ENCODE measurements around the gene PRSS27. TPM values are rescaled to one million over a fixed set of nuclear protein-coding genes. Genes with fewer than 3 reads are reported as not detected.

Gene PRSS27
- total RNA-seq, 4 donors from 2014 or later, result 0.67 to 10.3 (median 2.4) TPM

DNA sequence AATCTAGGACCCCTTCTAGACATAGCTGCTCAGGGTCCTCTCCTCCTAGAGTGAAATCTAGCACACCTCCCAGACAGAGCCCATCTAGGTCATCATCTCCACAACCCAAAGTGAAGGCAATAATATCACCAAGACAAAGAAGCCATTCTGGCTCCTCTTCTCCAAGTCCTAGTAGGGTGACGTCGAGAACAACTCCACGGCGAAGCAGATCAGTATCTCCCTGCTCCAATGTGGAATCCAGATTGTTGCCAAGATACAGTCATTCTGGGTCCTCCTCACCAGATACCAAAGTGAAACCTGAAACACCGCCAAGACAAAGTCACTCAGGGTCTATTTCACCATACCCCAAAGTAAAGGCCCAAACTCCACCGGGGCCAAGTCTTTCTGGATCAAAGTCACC is 43.1 kb upstream of the PRSS27 start:
- TF ChIP-seq, protein P1, sequence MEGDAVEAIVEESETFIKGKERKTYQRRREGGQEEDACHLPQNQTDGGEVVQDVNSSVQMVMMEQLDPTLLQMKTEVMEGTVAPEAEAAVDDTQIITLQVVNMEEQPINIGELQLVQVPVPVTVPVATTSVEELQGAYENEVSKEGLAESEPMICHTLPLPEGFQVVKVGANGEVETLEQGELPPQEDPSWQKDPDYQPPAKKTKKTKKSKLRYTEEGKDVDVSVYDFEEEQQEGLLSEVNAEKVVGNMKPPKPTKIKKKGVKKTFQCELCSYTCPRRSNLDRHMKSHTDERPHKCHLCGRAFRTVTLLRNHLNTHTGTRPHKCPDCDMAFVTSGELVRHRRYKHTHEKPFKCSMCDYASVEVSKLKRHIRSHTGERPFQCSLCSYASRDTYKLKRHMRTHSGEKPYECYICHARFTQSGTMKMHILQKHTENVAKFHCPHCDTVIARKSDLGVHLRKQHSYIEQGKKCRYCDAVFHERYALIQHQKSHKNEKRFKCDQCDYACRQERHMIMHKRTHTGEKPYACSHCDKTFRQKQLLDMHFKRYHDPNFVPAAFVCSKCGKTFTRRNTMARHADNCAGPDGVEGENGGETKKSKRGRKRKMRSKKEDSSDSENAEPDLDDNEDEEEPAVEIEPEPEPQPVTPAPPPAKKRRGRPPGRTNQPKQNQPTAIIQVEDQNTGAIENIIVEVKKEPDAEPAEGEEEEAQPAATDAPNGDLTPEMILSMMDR (IDR thresholded peaks at IDR 0.05), result no peak
- TF ChIP-seq POLR2A (IDR thresholded peaks at IDR 0.05), result no peak
- no peak for TF ChIP-seq EP300 (IDR thresholded peaks at IDR 0.05)
- no peak for TF ChIP-seq POLR2AphosphoS5 (IDR thresholded peaks at IDR 0.05)
- Histone ChIP-seq H3K9me3 (no peaks in the 10 kb centered on the region), H3K27me3 (no peaks in the 10 kb centered on the region), H3K4me3 (no peak overlapping the region), H3K4me1 (peaks cover 0 to 29% (median 0%) of the 10 kb centered on the region in 3 donors), H3K27ac (no peak overlapping the region), H3K36me3 (peaks cover 15 to 100% of the 10 kb centered on the region in 2 donors)
- WGBS, 2 donors (ENCODE audit: low coverage in 1 of 2), result 100% methylated on average over 1 to 4 of the region's 6 CpGs
- no peak for ATAC-seq

DNA sequence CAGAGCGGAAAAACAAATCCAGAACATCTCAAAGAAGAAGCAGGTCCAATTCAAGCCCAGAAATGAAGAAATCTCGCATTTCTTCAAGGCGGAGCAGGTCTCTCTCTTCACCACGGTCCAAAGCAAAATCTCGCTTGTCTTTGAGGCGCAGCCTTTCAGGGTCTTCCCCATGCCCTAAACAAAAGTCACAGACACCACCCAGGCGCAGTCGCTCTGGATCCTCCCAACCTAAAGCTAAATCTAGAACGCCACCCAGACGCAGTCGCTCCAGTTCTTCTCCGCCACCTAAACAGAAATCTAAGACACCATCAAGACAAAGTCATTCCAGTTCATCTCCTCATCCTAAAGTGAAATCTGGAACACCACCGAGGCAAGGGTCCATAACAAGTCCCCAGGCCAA is 42.7 kb upstream of the PRSS27 start:
- Histone ChIP-seq H3K27ac (no peak overlapping the region), H3K27me3 (no peaks in the 10 kb centered on the region), H3K36me3 (peaks cover 15 to 100% of the 10 kb centered on the region in 2 donors), H3K4me3 (no peak overlapping the region), H3K9me3 (no peaks in the 10 kb centered on the region), H3K4me1 (peaks cover 0 to 29% (median under 1%) of the 10 kb centered on the region in 3 donors)
- TF ChIP-seq POLR2A (IDR thresholded peaks at IDR 0.05) (no peak), POLR2AphosphoS5 (IDR thresholded peaks at IDR 0.05) (no peak), EP300 (IDR thresholded peaks at IDR 0.05) (no peak)
- TF ChIP-seq, protein P1 (IDR thresholded peaks at IDR 0.05), result no peak
- ATAC-seq, result no peak
- WGBS, 2 donors (ENCODE audit: low coverage in 1 of 2), result 93 to 95% methylated on average over 3 to 12 of the region's 13 CpGs

DNA sequence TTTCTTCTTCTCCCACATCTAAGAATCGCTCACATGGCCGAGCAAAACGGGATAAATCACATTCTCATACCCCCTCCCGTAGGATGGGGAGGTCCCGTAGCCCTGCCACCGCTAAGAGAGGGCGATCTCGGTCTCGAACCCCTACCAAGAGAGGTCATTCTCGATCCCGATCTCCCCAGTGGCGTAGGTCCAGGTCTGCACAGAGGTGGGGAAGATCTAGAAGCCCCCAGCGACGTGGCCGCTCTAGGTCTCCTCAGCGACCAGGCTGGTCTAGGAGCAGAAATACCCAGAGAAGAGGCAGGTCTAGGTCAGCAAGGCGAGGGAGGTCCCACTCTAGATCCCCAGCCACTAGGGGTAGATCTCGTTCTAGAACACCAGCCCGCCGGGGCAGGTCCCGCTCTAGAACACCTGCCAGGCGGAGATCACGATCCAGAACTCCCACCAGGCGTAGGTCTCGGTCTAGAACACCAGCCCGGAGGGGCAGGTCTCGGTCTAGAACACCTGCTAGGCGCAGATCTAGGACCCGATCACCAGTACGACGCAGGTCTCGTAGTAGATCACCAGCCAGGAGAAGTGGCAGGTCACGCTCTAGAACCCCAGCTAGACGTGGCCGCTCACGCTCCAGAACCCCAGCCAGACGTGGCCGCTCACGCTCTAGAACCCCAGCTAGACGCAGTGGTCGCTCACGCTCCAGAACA is 42.0 kb upstream of the PRSS27 start:
- no peak overlapping the region for H3K4me3 ChIP-seq
- no peak overlapping the region for H3K27ac ChIP-seq
- H3K9me3 ChIP-seq, result no peaks in the 10 kb centered on the region
- peaks cover 0 to 29% (median 4%) of the 10 kb centered on the region in 3 donors for H3K4me1 ChIP-seq
- H3K27me3 ChIP-seq, result no peaks in the 10 kb centered on the region
- no peak for ATAC-seq
- WGBS, 2 donors (ENCODE audit: low coverage in 1 of 2), result 96 to 100% methylated on average over 5 to 10 of the region's 42 CpGs
- peaks cover 15 to 100% of the 10 kb centered on the region in 2 donors for H3K36me3 ChIP-seq
- TF ChIP-seq POLR2A (IDR thresholded peaks at IDR 0.05) (no peak), EP300 (IDR thresholded peaks at IDR 0.05) (no peak), POLR2AphosphoS5 (IDR thresholded peaks at IDR 0.05) (no peak)
- TF ChIP-seq, protein P1 (IDR thresholded peaks at IDR 0.05), result no peak

GRCh38 chr16:2761472-2761871 is 41.4 kb upstream of the PRSS27 start:
- ATAC-seq, result no peak
- no peak overlapping the region for H3K27ac ChIP-seq
- no peak overlapping the region for H3K4me3 ChIP-seq
- TF ChIP-seq EP300 (IDR thresholded peaks at IDR 0.05) (no peak), POLR2A (IDR thresholded peaks at IDR 0.05) (no peak), POLR2AphosphoS5 (IDR thresholded peaks at IDR 0.05) (no peak)
- TF ChIP-seq, protein P1 (IDR thresholded peaks at IDR 0.05), result no peak
- no peaks in the 10 kb centered on the region for H3K9me3 ChIP-seq
- H3K36me3 ChIP-seq, result peaks cover 15 to 98% of the 10 kb centered on the region in 2 donors
- H3K27me3 ChIP-seq, result no peaks in the 10 kb centered on the region
- 96 to 100% methylated on average over 2 to 7 of the region's 10 CpGs for WGBS, 2 donors (ENCODE audit: low coverage in 1 of 2)
- peaks cover 0 to 34% (median 4%) of the 10 kb centered on the region in 3 donors for H3K4me1 ChIP-seq

GRCh38 chr16:2757344-2757743 is 37.3 kb upstream of the PRSS27 start:
- Histone ChIP-seq H3K4me3 (no peak overlapping the region), H3K9me3 (no peaks in the 10 kb centered on the region), H3K4me1 (peaks cover 0 to 64% (median 27%) of the 10 kb centered on the region in 3 donors), H3K27me3 (no peaks in the 10 kb centered on the region), H3K36me3 (peaks cover 15 to 61% of the 10 kb centered on the region in 2 donors), H3K27ac (no peak overlapping the region)
- no peak for TF ChIP-seq POLR2A (IDR thresholded peaks at IDR 0.05)
- no peak for TF ChIP-seq POLR2AphosphoS5 (IDR thresholded peaks at IDR 0.05)
- TF ChIP-seq, protein P1 (IDR thresholded peaks at IDR 0.05), result no peak
- no peak for TF ChIP-seq EP300 (IDR thresholded peaks at IDR 0.05)
- 61 to 65% methylated on average over 9 to 11 of the region's 11 CpGs for WGBS, 2 donors (ENCODE audit: low coverage in 1 of 2)
- no peak for ATAC-seq

All from gastroesophageal sphincter (tissue), 4 donors.